OCI-LY3 (cell line): ENCODE measurements around the gene GAB1.

Experiments
- H2AFZ ChIP-seq: fragments of 200-600, 300-600 bp; shearing (Covaris generic); 2 replicates; pipeline ENCODE4 v1.6.0; 2014; ENCODE audit warnings: antibody characterized with exemption, low read depth, low read length
- H3K27ac ChIP-seq: fragments of 200-600, 300-600 bp; sonication (generic); 2 replicates; pipeline ENCODE4 v1.5.1; 2014; ENCODE audit warnings: mild to moderate bottlenecking, low read length, moderate library complexity, mixed read lengths
- H3K27me3 ChIP-seq: fragments of 200-600, 300-600 bp; sonication (generic); 2 replicates; pipeline ENCODE4 v1.6.1; 2014; ENCODE audit warnings: low read depth, low read length, mixed read lengths
- H3K36me3 ChIP-seq: fragments of 200-600, 300-600 bp; sonication (generic); replicated peaks from 2 replicates; pipeline ENCODE3; 2014; ENCODE audit warnings: low read depth, low read length, mixed read lengths
- H3K4me1 ChIP-seq: fragments of 300-600, 200-600 bp; sonication (generic); 2 replicates; pipeline ENCODE4 v1.6.1; 2014; ENCODE audit warnings: low read length, mixed read lengths
- H3K4me2 ChIP-seq: fragments of 200-600, 300-600 bp; sonication (generic); 2 replicates; pipeline ENCODE4 v1.6.1; 2014; ENCODE audit warnings: low read length, mixed read lengths
- H3K4me3 ChIP-seq: fragments of 300-600, 200-600 bp; sonication (generic); 2 replicates; pipeline ENCODE4 v1.5.1; 2014; ENCODE audit warnings: antibody characterized with exemption, mild to moderate bottlenecking, low read length, moderate library complexity
- H3K79me2 ChIP-seq: fragments of 300-600, 200-600 bp; shearing (Covaris generic); 2 replicates; pipeline ENCODE4 v1.6.1; 2014; ENCODE audit warnings: mild to moderate bottlenecking, low read length, mixed read lengths
- H3K9ac ChIP-seq: fragments of 300-600, 200-600 bp; shearing (Covaris generic); 2 replicates; pipeline ENCODE4 v1.6.0; 2014; ENCODE audit warnings: mild to moderate bottlenecking, low read length, moderate library complexity
- H3K9me3 ChIP-seq: fragments of 200-600, 300-600 bp; shearing (Covaris generic); 2 replicates; pipeline ENCODE4 v1.6.1; 2014; ENCODE audit warnings: low read length, mixed read lengths; ENCODE audit not compliant: insufficient read depth
- H4K20me1 ChIP-seq: fragments of 200-600, 300-600 bp; sonication (generic); 2 replicates; pipeline ENCODE4 v1.6.1; 2016; ENCODE audit warnings: low read length, mixed read lengths; ENCODE audit not compliant: insufficient read depth
- EZH2phosphoT487 ChIP-seq: fragments of 200-600 bp; shearing (Covaris generic); IDR thresholded peaks from 2 replicates; pipeline ENCODE4 v1.6.1; 2018; ENCODE audit warnings: antibody characterized with exemption, mixed run types, low read depth
- TF ChIP-seq, protein P1 (sequence below): fragments of 200-600, 300-600 bp; sonication (generic); IDR thresholded peaks from 2 replicates; pipeline ENCODE4 v1.5.1; 2014; ENCODE audit warnings: antibody characterized with exemption, low read length, low read depth

The GAB1 gene

DNA sequence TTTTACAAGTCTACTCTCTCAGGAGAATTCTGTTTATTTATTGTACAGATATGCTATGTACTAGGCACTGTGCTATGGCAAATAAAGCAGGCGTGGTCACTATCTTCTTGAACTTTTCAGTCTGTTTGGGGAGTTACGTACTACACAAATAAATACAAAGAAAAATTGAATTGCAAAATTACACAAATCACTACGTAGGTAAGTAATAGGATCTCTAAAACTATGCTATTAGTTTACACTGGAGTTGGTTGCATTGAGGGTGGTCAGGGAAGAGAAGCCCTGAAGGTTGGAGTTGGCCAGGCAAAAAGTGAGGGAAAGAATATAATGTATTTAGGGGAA is 75.7 kb downstream of the GAB1 start:
- Histone ChIP-seq H3K36me3 (peaks cover 10% of the 10 kb centered on the region), H3K9me3 (no peaks in the 10 kb centered on the region), H2AFZ (no peak overlapping the region), H3K27ac (no peak overlapping the region), H3K4me2 (no peak overlapping the region), H3K4me3 (no peak overlapping the region), H4K20me1 (peaks cover 18% of the 10 kb centered on the region; the same call in 1 of the 2 replicates), H3K9ac (no peak overlapping the region), H3K79me2 (peaks cover 78% of the 10 kb centered on the region), H3K4me1 (peaks cover 13% of the 10 kb centered on the region), H3K27me3 (no peaks in the 10 kb centered on the region)
- TF ChIP-seq, protein P1, sequence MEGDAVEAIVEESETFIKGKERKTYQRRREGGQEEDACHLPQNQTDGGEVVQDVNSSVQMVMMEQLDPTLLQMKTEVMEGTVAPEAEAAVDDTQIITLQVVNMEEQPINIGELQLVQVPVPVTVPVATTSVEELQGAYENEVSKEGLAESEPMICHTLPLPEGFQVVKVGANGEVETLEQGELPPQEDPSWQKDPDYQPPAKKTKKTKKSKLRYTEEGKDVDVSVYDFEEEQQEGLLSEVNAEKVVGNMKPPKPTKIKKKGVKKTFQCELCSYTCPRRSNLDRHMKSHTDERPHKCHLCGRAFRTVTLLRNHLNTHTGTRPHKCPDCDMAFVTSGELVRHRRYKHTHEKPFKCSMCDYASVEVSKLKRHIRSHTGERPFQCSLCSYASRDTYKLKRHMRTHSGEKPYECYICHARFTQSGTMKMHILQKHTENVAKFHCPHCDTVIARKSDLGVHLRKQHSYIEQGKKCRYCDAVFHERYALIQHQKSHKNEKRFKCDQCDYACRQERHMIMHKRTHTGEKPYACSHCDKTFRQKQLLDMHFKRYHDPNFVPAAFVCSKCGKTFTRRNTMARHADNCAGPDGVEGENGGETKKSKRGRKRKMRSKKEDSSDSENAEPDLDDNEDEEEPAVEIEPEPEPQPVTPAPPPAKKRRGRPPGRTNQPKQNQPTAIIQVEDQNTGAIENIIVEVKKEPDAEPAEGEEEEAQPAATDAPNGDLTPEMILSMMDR, result no peak
- no peak for TF ChIP-seq EZH2phosphoT487

DNA sequence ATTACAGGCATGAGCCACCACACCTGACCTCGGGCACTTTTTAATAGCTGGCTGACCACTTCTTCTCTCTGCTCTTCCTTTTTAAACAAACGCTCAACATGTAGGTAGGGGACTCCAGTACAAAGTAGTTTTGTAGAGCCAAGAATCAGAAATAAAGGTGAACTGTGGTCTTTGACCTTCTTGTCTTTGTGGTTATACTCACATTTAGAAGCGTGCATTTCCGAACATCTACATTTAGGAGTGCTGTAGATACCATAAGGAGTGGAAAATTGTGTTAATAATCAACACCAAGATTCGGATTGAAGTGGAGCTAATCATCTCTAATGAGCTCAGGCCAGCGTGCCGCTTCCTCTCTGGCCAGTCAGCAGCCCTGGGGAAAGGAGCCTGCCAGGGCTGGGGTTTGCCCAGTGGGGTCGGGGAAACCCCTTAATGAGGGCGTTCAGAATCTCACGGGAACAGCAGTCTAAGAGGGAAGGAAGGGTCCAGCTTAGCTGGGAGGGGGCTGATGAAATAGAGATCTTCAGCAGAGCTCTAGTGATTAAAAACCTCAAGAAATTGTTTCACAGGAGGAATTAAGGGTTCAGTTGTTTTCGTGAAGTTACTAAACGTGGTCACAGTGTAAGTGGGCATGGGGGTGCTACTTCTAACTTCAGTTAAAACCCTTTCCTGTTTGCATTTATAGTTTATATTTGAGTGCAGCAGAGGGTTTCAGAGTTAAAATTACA is 81.2 kb downstream of the GAB1 start:
- H3K4me3 ChIP-seq, result peak overlapping the region; percentile 58
- peak overlapping the region; percentile 86 for H3K27ac ChIP-seq
- peak overlapping the region; percentile 49 for H3K9ac ChIP-seq
- no peaks in the 10 kb centered on the region for H4K20me1 ChIP-seq
- H2AFZ ChIP-seq, result peak overlapping the region; percentile 9; the same call in 1 of the 2 replicates
- peaks cover 54% of the 10 kb centered on the region for H3K4me1 ChIP-seq
- no peaks in the 10 kb centered on the region for H3K27me3 ChIP-seq
- no peaks in the 10 kb centered on the region for H3K9me3 ChIP-seq
- peak overlapping the region; percentile 69 for H3K4me2 ChIP-seq
- peaks cover 30% of the 10 kb centered on the region for H3K36me3 ChIP-seq
- TF ChIP-seq, protein P1, result no peak
- no peak for TF ChIP-seq EZH2phosphoT487
- H3K79me2 ChIP-seq, result peaks cover 58% of the 10 kb centered on the region

DNA sequence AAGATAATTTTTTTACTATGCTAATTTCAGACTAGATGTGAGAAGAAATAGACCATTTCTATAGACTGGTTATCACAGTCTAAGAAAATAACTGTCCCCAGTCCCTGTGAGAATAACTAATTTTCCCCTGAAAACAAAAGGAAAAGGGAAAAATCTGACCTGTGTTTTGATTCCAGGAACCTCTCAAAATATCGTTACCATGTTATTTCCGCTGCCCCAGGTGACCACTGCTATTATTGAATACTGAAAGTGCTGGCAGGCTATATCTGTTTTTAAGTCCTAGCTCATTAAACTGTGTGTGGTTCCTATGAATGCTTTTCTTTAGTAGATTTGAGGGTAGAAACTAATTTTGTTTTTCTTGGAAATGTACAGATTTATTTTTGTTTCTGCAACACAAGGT is 83.6 kb downstream of the GAB1 start:
- no peak overlapping the region for H3K27ac ChIP-seq
- peak overlapping the region; percentile 34 for H3K4me2 ChIP-seq
- no peaks in the 10 kb centered on the region for H4K20me1 ChIP-seq
- H3K9me3 ChIP-seq, result no peaks in the 10 kb centered on the region
- H3K79me2 ChIP-seq, result peaks cover 51% of the 10 kb centered on the region
- H2AFZ ChIP-seq, result no peak overlapping the region
- H3K36me3 ChIP-seq, result peaks cover 38% of the 10 kb centered on the region
- TF ChIP-seq, protein P1, result no peak
- TF ChIP-seq EZH2phosphoT487, result no peak
- H3K4me1 ChIP-seq, result peaks cover 56% of the 10 kb centered on the region
- H3K9ac ChIP-seq, result no peak overlapping the region
- H3K27me3 ChIP-seq, result no peaks in the 10 kb centered on the region
- H3K4me3 ChIP-seq, result peak overlapping the region; percentile 7

DNA sequence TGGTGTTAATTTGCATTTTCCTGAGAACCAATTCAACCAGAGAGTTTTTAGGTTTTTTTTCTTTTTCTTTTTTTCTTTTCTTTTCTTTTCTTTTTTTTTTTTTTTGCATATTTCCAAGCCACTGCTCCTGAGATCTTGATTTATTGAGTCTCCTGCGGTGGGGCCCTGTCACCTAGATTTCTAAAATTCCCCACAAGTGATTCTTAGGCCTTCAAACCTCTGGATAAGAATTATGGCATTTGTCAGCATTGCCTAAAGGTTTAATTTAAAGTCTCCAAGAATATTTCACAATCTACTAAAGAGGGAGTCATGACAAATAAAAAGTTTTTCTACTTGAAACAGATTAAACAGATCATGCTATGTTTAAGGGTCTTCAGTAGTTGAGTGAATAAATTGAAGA is 84.9 kb downstream of the GAB1 start:
- Histone ChIP-seq H2AFZ (no peak overlapping the region), H3K4me1 (peaks cover 54% of the 10 kb centered on the region), H3K4me2 (no peak overlapping the region)

More for the DNA sequence above, 84.9 kb downstream of the GAB1 start:
- H4K20me1 ChIP-seq, result no peaks in the 10 kb centered on the region
- no peak overlapping the region for H3K27ac ChIP-seq
- no peaks in the 10 kb centered on the region for H3K9me3 ChIP-seq
- peaks cover 47% of the 10 kb centered on the region for H3K79me2 ChIP-seq
- no peaks in the 10 kb centered on the region for H3K27me3 ChIP-seq
- H3K36me3 ChIP-seq, result peaks cover 37% of the 10 kb centered on the region
- no peak overlapping the region for H3K4me3 ChIP-seq
- no peak for TF ChIP-seq EZH2phosphoT487
- TF ChIP-seq, protein P1, result no peak
- no peak overlapping the region for H3K9ac ChIP-seq
